K562 (cell line): Measurements from ENCODE around the gene TARBP1. TPM values are rescaled to one million over a fixed set of nuclear protein-coding genes. Genes with fewer than 3 reads are reported as not detected.

Experiments
- ATF3 ChIP-seq, 2 experiments: fragments of 450-650 bp in 1 of 2; sonication (generic) in 1 of 2; formaldehyde crosslinking in 1 of 2; IDR thresholded peaks in 1 of 2; conservative IDR thresholded peaks in 1 of 2; 2 replicates each; pipeline versions ENCODE4 v1.6.1 to v1.8.1; 2016 to 2023; ENCODE audit warnings: mild to moderate bottlenecking in 2 of 2, moderate library complexity in 2 of 2, inconsistent platforms in 1 of 2, missing genetic modification reagents in 1 of 2
- BRD9 ChIP-seq: fragments of 450-650 bp; IDR thresholded peaks from 2 replicates; pipeline ENCODE4 v1.6.1; 2018; ENCODE audit warnings: low read depth; ENCODE audit not compliant: partially characterized antibody
- CEBPG ChIP-seq, 3 experiments: fragments of 200-800 bp in 1 of 3; sonication (Bioruptor generic) in 1 of 3; sonication (generic) in 1 of 3; formaldehyde crosslinking in 1 of 3; IDR thresholded peaks in 2 of 3; conservative IDR thresholded peaks in 1 of 3; 2 replicates each; pipeline versions ENCODE4 v1.6.1 to v1.8.0; 2016 to 2022; ENCODE audit warnings: missing compliant biosample characterization in 2 of 3, missing genetic modification characterization in 2 of 3, mild to moderate bottlenecking in 1 of 3, missing genetic modification reagents in 1 of 3
- DIDO1 ChIP-seq: fragments of 450-650 bp; IDR thresholded peaks from 2 replicates; pipeline ENCODE4 v1.6.1; 2016; ENCODE audit warnings: low read depth, missing biosample characterization, missing genetic modification characterization
- FOSL1 ChIP-seq: fragments of 200-800 bp; sonication (Bioruptor generic); conservative IDR thresholded peaks from 2 replicates; pipeline ENCODE4 v1.6.1; 2016; ENCODE audit warnings: missing genetic modification characterization, missing compliant biosample characterization
- HCFC1 ChIP-seq: IDR thresholded peaks from 2 replicates; pipeline ENCODE4 v1.6.1; 2012; ENCODE audit warnings: low read depth, low read length, improper control_type of control experiment
- HEY1 ChIP-seq: fragments of 250-450 bp; sonication (Bioruptor Pico); IDR thresholded peaks from 2 replicates; pipeline ENCODE4 v1.5.0; 2020; ENCODE audit warnings: mild to moderate bottlenecking, moderate library complexity, borderline replicate concordance
- HNRNPL ChIP-seq: fragments of 200-400 bp; formaldehyde crosslinking; IDR thresholded peaks from 2 replicates; pipeline ENCODE4 v1.6.1; 2017; ENCODE audit warnings: low read depth, mild to moderate bottlenecking, low read length
- KHSRP ChIP-seq: fragments of 450-650 bp; IDR thresholded peaks from 2 replicates; pipeline ENCODE4 v1.6.1; 2017
- NEUROD1 ChIP-seq: fragments of 150-350 bp; IDR thresholded peaks from 2 replicates; pipeline ENCODE4 v1.6.1; 2014; ENCODE audit warnings: borderline replicate concordance, low read length, low read depth; ENCODE audit not compliant: partially characterized antibody
- NONO ChIP-seq, 2 experiments: fragments of 200-400 bp in 1 of 2; fragments of 450-650 bp in 1 of 2; formaldehyde crosslinking in 1 of 2; IDR thresholded peaks; 2 replicates each; pipeline ENCODE4 v1.6.1; 2017; ENCODE audit warnings: low read depth in 2 of 2, mild to moderate bottlenecking in 2 of 2, moderate library complexity in 2 of 2, low read length in 1 of 2
- NR2C1 ChIP-seq, 2 experiments: fragments of 450-650 bp; IDR thresholded peaks; 2 replicates each; pipeline ENCODE4 v1.6.1; 2017; ENCODE audit warnings: mild to moderate bottlenecking in 2 of 2, antibody characterized with exemption in 1 of 2, inconsistent platforms in 1 of 2, missing compliant biosample characterization in 1 of 2, missing genetic modification characterization in 1 of 2
- NR2C2 ChIP-seq, 2 experiments: fragments of 200-800 bp in 1 of 2; sonication (Bioruptor generic) in 1 of 2; sonication (generic) in 1 of 2; formaldehyde crosslinking in 1 of 2; IDR thresholded peaks; 2 replicates each; pipeline versions ENCODE4 v1.6.1 to v1.8.0; 2016 to 2022; ENCODE audit warnings: mild to moderate bottlenecking in 1 of 2, missing compliant biosample characterization in 1 of 2, missing genetic modification characterization in 1 of 2, missing genetic modification reagents in 1 of 2
- NRF1 ChIP-seq, 2 experiments: fragments of 450-650 bp; IDR thresholded peaks in 1 of 2; conservative IDR thresholded peaks in 1 of 2; 2 replicates each; pipeline ENCODE4 v1.6.1; 2014; ENCODE audit warnings: mild to moderate bottlenecking in 2 of 2
- SIN3B ChIP-seq: fragments of 450-650 bp; IDR thresholded peaks from 2 replicates; pipeline ENCODE4 v1.6.1; 2017; ENCODE audit warnings: low read depth, mild to moderate bottlenecking, moderate library complexity
- SRSF7 ChIP-seq: fragments of 200-400 bp; formaldehyde crosslinking; optimal IDR thresholded peaks from 2 replicates; pipeline ENCODE3; 2017; ENCODE audit warnings: mild to moderate bottlenecking, low read depth, low read length
- ZBED1 ChIP-seq: IDR thresholded peaks from 2 replicates; pipeline ENCODE4 v1.6.1; 2014
- ZBTB11 ChIP-seq, 3 experiments: fragments of 200-800 bp in 1 of 3; fragments of 250-450 bp in 1 of 3; fragments of 450-650 bp in 1 of 3; sonication (Bioruptor Pico) in 1 of 3; sonication (Bioruptor generic) in 1 of 3; formaldehyde crosslinking in 1 of 3; IDR thresholded peaks; 2 replicates each; pipeline versions ENCODE4 v1.6.1 to v1.8.0; 2016 to 2022; ENCODE audit warnings: mild to moderate bottlenecking in 2 of 3, missing genetic modification characterization in 2 of 3, missing compliant biosample characterization in 1 of 3, moderate library complexity in 1 of 3
- ZNF444 ChIP-seq: fragments of 250-450 bp; sonication (Bioruptor Pico); IDR thresholded peaks from 2 replicates; pipeline ENCODE4 v1.4.0; 2020; ENCODE audit warnings: mild to moderate bottlenecking, moderate library complexity
- polyA plus RNA-seq, 8 experiments: library from polyadenylated mRNA; depleted of rRNA in 4 of 8; stranded (reverse) in 5 of 8; unstranded in 3 of 8; fragments of >200 nt; fragmentation: Nextera tagmentation in 2 of 8; fragmentation: Illumina TruSeq in 1 of 8; extraction: Ambion mirVana in 2 of 8; extraction: Trizol in 1 of 8; gene quantifications; 2 replicates each; pipeline versions ENCODE4 v1.2.1 to v1.2.3, GENCODE V29; 2011 to 2014; ENCODE audit warnings: inconsistent platforms in 1 of 8, missing spikeins in 1 of 8
- total RNA-seq, 7 experiments: library from RNA; depleted of rRNA in 6 of 7; stranded (reverse); fragments of >200 nt in 6 of 7; fragmentation: Illumina TruSeq in 2 of 7; extraction: Trizol in 2 of 7; gene quantifications; 2 replicates each; pipeline versions ENCODE4 v1.2.1 to v1.2.3, GENCODE V29; 2011 to 2021; ENCODE audit warnings: low replicate concordance in 1 of 7
- TF ChIP-seq, protein P1 (sequence below): fragments of 450-650 bp; IDR thresholded peaks from 2 replicates; pipeline ENCODE4 v1.6.1; 2017; ENCODE audit warnings: mild to moderate bottlenecking, moderate library complexity

Gene TARBP1
- total and polyA plus RNA-seq, 9 of the 15 experiments (the other 6 are each of a cell fraction or from before 2014, with no cell fraction given), result 8.8 to 48.0 (median 22.9) TPM

DNA sequence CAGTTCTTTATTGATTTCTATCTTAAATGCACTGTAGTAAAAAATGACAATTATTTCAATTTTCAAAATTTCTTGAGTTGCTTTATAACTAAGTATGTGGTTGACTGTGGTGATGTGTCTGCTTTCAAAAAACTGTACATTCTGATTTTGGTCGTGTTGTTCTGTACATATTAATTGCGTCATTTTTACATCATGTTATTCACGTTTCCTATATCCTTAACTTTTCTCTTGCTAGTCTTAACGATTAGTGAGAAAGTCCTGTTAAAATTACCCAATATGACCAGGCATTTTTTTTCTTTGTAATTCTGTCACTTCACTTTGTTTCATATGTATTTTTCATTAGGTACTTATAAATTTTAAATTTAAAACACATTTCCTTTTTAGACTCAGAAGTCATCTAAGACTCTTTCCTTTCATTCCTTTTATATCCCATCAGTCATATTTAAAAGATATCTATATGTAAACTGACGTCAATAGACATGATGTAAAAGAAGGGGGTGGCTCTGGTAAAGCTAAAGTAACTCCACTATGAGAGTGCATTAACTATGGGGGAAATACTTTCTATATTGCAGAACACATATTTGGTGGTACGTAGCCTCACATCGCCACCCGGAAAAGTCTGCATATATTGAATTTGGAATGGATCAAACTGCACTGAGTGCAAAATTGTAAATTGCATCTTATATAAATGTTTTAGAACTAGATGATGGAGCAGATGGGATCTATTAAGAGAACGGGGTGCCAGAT, 106.8 kb downstream of the TARBP1 start (continued):
- TF ChIP-seq NR2C2 (CRISPR knock-in tag; IDR thresholded peaks at IDR 0.05) (no peak), NR2C2 (tag; IDR thresholded peaks at IDR 0.05) (no peak), NR2C1 (IDR thresholded peaks at IDR 0.05) (no peak), NR2C1 (tag; IDR thresholded peaks at IDR 0.05) (no peak), NONO (IDR thresholded peaks at IDR 0.05; ENCODE audit: low read depth in 2 of 2, low read length in 1 of 2) (no peak), ZNF444 (no peak), SIN3B (no peak), HNRNPL (no peak), KHSRP (no peak), BRD9 (no peak), HCFC1 (no peak), FOSL1 (tag) (no peak), ZBED1 (no peak), DIDO1 (tag) (no peak), CEBPG (CRISPR knock-in tag; IDR thresholded peaks at IDR 0.05) (no peak), CEBPG (tag; conservative IDR thresholded peaks at IDR 0.05 in 1 of 2, IDR thresholded peaks at IDR 0.05 in 1 of 2) (peak; percentile 90 to 93), SRSF7 (no peak), NRF1 (conservative IDR thresholded peaks at IDR 0.05 in 1 of 2, IDR thresholded peaks at IDR 0.05 in 1 of 2) (no peak), NEUROD1 (no peak), ATF3 (IDR thresholded peaks at IDR 0.05) (peak; percentile 89), ATF3 (CRISPR knock-in tag; conservative IDR thresholded peaks at IDR 0.05) (no peak), ZBTB11 (CRISPR knock-in tag; IDR thresholded peaks at IDR 0.05) (no peak), HEY1 (no peak)
- TF ChIP-seq, protein P1, sequence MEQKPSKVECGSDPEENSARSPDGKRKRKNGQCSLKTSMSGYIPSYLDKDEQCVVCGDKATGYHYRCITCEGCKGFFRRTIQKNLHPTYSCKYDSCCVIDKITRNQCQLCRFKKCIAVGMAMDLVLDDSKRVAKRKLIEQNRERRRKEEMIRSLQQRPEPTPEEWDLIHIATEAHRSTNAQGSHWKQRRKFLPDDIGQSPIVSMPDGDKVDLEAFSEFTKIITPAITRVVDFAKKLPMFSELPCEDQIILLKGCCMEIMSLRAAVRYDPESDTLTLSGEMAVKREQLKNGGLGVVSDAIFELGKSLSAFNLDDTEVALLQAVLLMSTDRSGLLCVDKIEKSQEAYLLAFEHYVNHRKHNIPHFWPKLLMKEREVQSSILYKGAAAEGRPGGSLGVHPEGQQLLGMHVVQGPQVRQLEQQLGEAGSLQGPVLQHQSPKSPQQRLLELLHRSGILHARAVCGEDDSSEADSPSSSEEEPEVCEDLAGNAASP, result no peak
